A549 (cell line): Measurements from ENCODE around the gene GUCY2D. TPM values are rescaled to one million over a fixed set of nuclear protein-coding genes. Genes with fewer than 3 reads are reported as not detected.

Experiments used
- ATAC-seq, 2 experiments: fragments of 200-7000 bp in 1 of 2; fragments of >200 bp in 1 of 2; cut with Nextera tagmentation in 1 of 2; cut with Tn5 transposase in 1 of 2; 3 replicates each; pipeline versions ENCODE4 v1.8.0 to v1.9.1; 2018 to 2020; ENCODE audit warnings: mild to moderate bottlenecking in 1 of 2, moderate library complexity in 1 of 2
- CTCF ChIA-PET: fragments of 300-600 bp; sonication (Branson Sonifier 250); formaldehyde crosslinking; extraction: SDS; loops from one replicate; lab custom pipeline; 2021; ENCODE audit warnings: antibody characterized with exemption, inconsistent platforms; lab: Yijun Ruan, JAX
- POLR2A ChIA-PET: fragments of 350-600 bp; formaldehyde crosslinking; extraction: SDS; loops from one replicate; lab custom pipeline; 2021; ENCODE audit warnings: antibody characterized with exemption, inconsistent platforms; lab: Yijun Ruan, JAX
- DNase-seq, 2 experiments: peaks; one replicate each; pipeline versions ENCODE4 v3.0.0 to v3.0.0-alpha.2; 2011 to 2016; ENCODE audit warnings: low read depth in 1 of 2, low spot score in 1 of 2
- FAIRE-seq: peaks from 2 replicates; lab custom pipeline; 2011; peaks lifted over from hg19 to GRCh38; lab: Jason Lieb, UNC
- H3K27ac ChIP-seq, 2 experiments: fragments of >200 bp; sonication (Bioruptor Twin); formaldehyde crosslinking; 3 replicates each; pipeline ENCODE4 v1.5.1; 2016 to 2017
- H3K4me1 ChIP-seq: fragments of >200 bp; sonication (Bioruptor Twin); formaldehyde crosslinking; 3 replicates; pipeline ENCODE4 v1.6.1; 2016
- H3K4me2 ChIP-seq: fragments of >200 bp; sonication (Bioruptor Twin); formaldehyde crosslinking; 3 replicates; pipeline ENCODE4 v1.6.1; 2016
- H3K4me3 ChIP-seq: fragments of >200 bp; sonication (Bioruptor Twin); formaldehyde crosslinking; 3 replicates; pipeline ENCODE4 v1.5.1; 2016
- H3K9me3 ChIP-seq: fragments of >200 bp; sonication (Bioruptor Twin); formaldehyde crosslinking; 3 replicates; pipeline ENCODE4 v1.6.1; 2016
- BCL3 ChIP-seq: fragments of >200 bp; sonication (Bioruptor Twin); formaldehyde crosslinking; IDR thresholded peaks from 3 replicates; pipeline ENCODE4 v1.6.1; 2016
- BHLHE40 ChIP-seq: IDR thresholded peaks from 2 replicates; pipeline ENCODE4 v1.6.1; 2012; ENCODE audit warnings: low read depth, low read length, inconsistent platforms
- CBX8 ChIP-seq: fragments of 200-600 bp; sonication (generic); IDR thresholded peaks from 2 replicates; pipeline ENCODE4 v1.6.1; 2016
- CHD4 ChIP-seq: fragments of 200-600 bp; sonication (generic); IDR thresholded peaks from 2 replicates; pipeline ENCODE4 v1.6.1; 2016; ENCODE audit warnings: antibody characterized with exemption, mild to moderate bottlenecking, borderline replicate concordance
- EHMT2 ChIP-seq: fragments of 200-600 bp; sonication (generic); IDR thresholded peaks from 2 replicates; pipeline ENCODE4 v1.6.1; 2016; ENCODE audit warnings: antibody characterized with exemption, low read depth, mild to moderate bottlenecking, moderate library complexity
- FOSB ChIP-seq: fragments of 250-450 bp; sonication (Bioruptor Pico); IDR thresholded peaks from 2 replicates; pipeline ENCODE4 v1.5.0; 2020; ENCODE audit warnings: mild to moderate bottlenecking, moderate library complexity
- FOXS1 ChIP-seq: fragments of 250-450 bp; sonication (Bioruptor Pico); IDR thresholded peaks from 2 replicates; pipeline ENCODE4 v1.5.0; 2020; ENCODE audit warnings: mild to moderate bottlenecking, moderate library complexity
- GATA3 ChIP-seq: IDR thresholded peaks from 2 replicates; pipeline ENCODE4 v1.6.1; 2012; ENCODE audit warnings: borderline replicate concordance
- HDAC2 ChIP-seq: fragments of 200-600 bp; sonication (generic); IDR thresholded peaks from 2 replicates; pipeline ENCODE4 v1.6.1; 2016
- HOXB13 ChIP-seq: fragments of 250-450 bp; sonication (Bioruptor Pico); IDR thresholded peaks from 2 replicates; pipeline ENCODE4 v1.5.0; 2020; ENCODE audit warnings: low read depth, mild to moderate bottlenecking, moderate library complexity
- JUN ChIP-seq, 2 experiments: fragments of >200 bp; sonication (Bioruptor Twin); formaldehyde crosslinking; IDR thresholded peaks; 2 replicates in 1 of 2; 3 replicates in 1 of 2; pipeline ENCODE4 v1.6.1; 2016 to 2017
- KDM1A ChIP-seq: fragments of 200-600 bp; sonication (generic); IDR thresholded peaks from 2 replicates; pipeline ENCODE4 v1.6.1; 2016; ENCODE audit warnings: low read depth, mild to moderate bottlenecking
- KDM5A ChIP-seq: fragments of 200-600 bp; sonication (generic); IDR thresholded peaks from 2 replicates; pipeline ENCODE4 v1.6.1; 2016; ENCODE audit warnings: antibody characterized with exemption, mild to moderate bottlenecking
- MAX ChIP-seq: IDR thresholded peaks from 2 replicates; pipeline ENCODE4 v1.6.1; 2012
- MAZ ChIP-seq: fragments of 150-350 bp; IDR thresholded peaks from 2 replicates; pipeline ENCODE4 v1.6.1; 2014; ENCODE audit warnings: antibody characterized with exemption, low read depth, low read length, borderline replicate concordance
- NFE2L2 ChIP-seq: fragments of 150-350 bp; conservative IDR thresholded peaks from 2 replicates; pipeline ENCODE4 v1.6.1; 2014; ENCODE audit warnings: low read length
- NR3C1 ChIP-seq: fragments of >200 bp; sonication (Bioruptor Twin); formaldehyde crosslinking; IDR thresholded peaks from 3 replicates; pipeline ENCODE4 v1.6.1; 2017
- RAD21 ChIP-seq, 2 experiments: fragments of >200 bp in 1 of 2; sonication (Bioruptor Twin) in 1 of 2; formaldehyde crosslinking in 1 of 2; IDR thresholded peaks in 1 of 2; conservative IDR thresholded peaks in 1 of 2; 2 replicates in 1 of 2; 3 replicates in 1 of 2; pipeline ENCODE4 v1.6.1; 2012 to 2018; ENCODE audit warnings: inconsistent platforms in 1 of 2
- RCOR1 ChIP-seq: fragments of 150-350 bp; IDR thresholded peaks from 2 replicates; pipeline ENCODE4 v1.6.1; 2014; ENCODE audit warnings: antibody characterized with exemption, low read length, low read depth
- RNF2 ChIP-seq: fragments of 200-600 bp; sonication (generic); IDR thresholded peaks from 2 replicates; pipeline ENCODE4 v1.6.1; 2016; ENCODE audit warnings: low read depth, mild to moderate bottlenecking, antibody characterized with exemption, moderate library complexity, borderline replicate concordance
- SMC3 ChIP-seq: fragments of >200 bp; sonication (Bioruptor Twin); formaldehyde crosslinking; IDR thresholded peaks from 3 replicates; pipeline ENCODE4 v1.6.1; 2018; ENCODE audit warnings: inconsistent platforms
- TFCP2L1 ChIP-seq: fragments of 250-450 bp; sonication (Bioruptor Pico); IDR thresholded peaks from 2 replicates; pipeline ENCODE4 v1.5.0; 2021; ENCODE audit warnings: mild to moderate bottlenecking
- TP53 ChIP-seq: fragments of 250-450 bp; sonication (Bioruptor Pico); IDR thresholded peaks from 2 replicates; pipeline ENCODE4 v1.5.0; 2021; ENCODE audit warnings: mild to moderate bottlenecking, moderate library complexity
- USF2 ChIP-seq: fragments of 450-650 bp; IDR thresholded peaks from 2 replicates; pipeline ENCODE4 v1.6.1; 2014; ENCODE audit warnings: antibody characterized with exemption
- ZC3H11A ChIP-seq: fragments of 450-650 bp; IDR thresholded peaks from 2 replicates; pipeline ENCODE4 v1.6.1; 2014; ENCODE audit warnings: antibody characterized with exemption, mild to moderate bottlenecking
- ZFP36 ChIP-seq: fragments of 450-650 bp; IDR thresholded peaks from 2 replicates; pipeline ENCODE4 v1.6.1; 2014; ENCODE audit warnings: borderline replicate concordance; ENCODE audit not compliant: partially characterized antibody
- ZNF302 ChIP-seq: fragments of 250-450 bp; sonication (Bioruptor Pico); IDR thresholded peaks from 2 replicates; pipeline ENCODE4 v1.9.0; 2021; ENCODE audit warnings: inconsistent platforms, mild to moderate bottlenecking, moderate library complexity
- ZSCAN20 ChIP-seq: fragments of 250-450 bp; sonication (Bioruptor Pico); IDR thresholded peaks from 2 replicates; pipeline ENCODE4 v1.8.0; 2022; ENCODE audit warnings: mild to moderate bottlenecking, moderate library complexity
- WGBS: methylation state at CpG from one replicate; pipeline ENCODE4 v1.1.6; 2017; ENCODE audit errors: missing lambda C conversion rate; 5-methylcytosine and 5-hydroxymethylcytosine counted together
- polyA plus RNA-seq, 4 experiments: library from polyadenylated mRNA; depleted of rRNA in 3 of 4; stranded (reverse); fragments of >200 nt; fragmentation: RNase III in 1 of 4; extraction: RNeasy Plus Mini Kit Qiagen cat#74134 plus additional on column Dnase treatment in 1 of 4; gene quantifications; 2 replicates in 3 of 4; 3 replicates in 1 of 4; pipeline ENCODE4 v1.2.3, GENCODE V29; 2011 to 2017
- TF ChIP-seq, protein P1 (sequence below): fragments of 250-450 bp; sonication (Bioruptor Pico); IDR thresholded peaks from 2 replicates; pipeline ENCODE4 v1.5.0; 2021; ENCODE audit warnings: mild to moderate bottlenecking, moderate library complexity, borderline replicate concordance
- TF ChIP-seq, protein P2 (sequence below): IDR thresholded peaks from 2 replicates; pipeline ENCODE4 v1.6.1; 2012; ENCODE audit warnings: low read depth, borderline replicate concordance

The GUCY2D gene
- polyA plus RNA-seq, 2 of the 4 experiments (the other 2 are of a cell fraction) = 0.14 TPM; not detected in 1

- POLR2A ChIA-PET = no interaction called here
- Histone ChIP-seq H3K4me2 (no peak overlapping the region), H3K27ac (peak overlapping the region in 1 of 2 experiments; percentile 23; a peak in 1 of 6 replicates), H3K4me3 (no peak overlapping the region), H3K4me1 (no peaks in the 10 kb centered on the region), H3K9me3 (no peaks in the 10 kb centered on the region)
- FAIRE-seq = peak; percentile 36
- no peak for DNase-seq
- TF ChIP-seq BCL3 (no peak), NFE2L2 (no peak), ZSCAN20 (CRISPR knock-in tag) (no peak), JUN (IDR thresholded peaks at IDR 0.05) (no peak), ZC3H11A (no peak), RCOR1 (no peak), BHLHE40 (no peak), TFCP2L1 (CRISPR knock-in tag) (no peak), HDAC2 (no peak), ZFP36 (no peak), HOXB13 (no peak), SMC3 (no peak), FOXS1 (CRISPR knock-in tag) (no peak), TP53 (CRISPR knock-in tag) (no peak), EHMT2 (no peak), CBX8 (no peak), CHD4 (no peak), NR3C1 (no peak), USF2 (no peak)
- TF ChIP-seq, protein P1, sequence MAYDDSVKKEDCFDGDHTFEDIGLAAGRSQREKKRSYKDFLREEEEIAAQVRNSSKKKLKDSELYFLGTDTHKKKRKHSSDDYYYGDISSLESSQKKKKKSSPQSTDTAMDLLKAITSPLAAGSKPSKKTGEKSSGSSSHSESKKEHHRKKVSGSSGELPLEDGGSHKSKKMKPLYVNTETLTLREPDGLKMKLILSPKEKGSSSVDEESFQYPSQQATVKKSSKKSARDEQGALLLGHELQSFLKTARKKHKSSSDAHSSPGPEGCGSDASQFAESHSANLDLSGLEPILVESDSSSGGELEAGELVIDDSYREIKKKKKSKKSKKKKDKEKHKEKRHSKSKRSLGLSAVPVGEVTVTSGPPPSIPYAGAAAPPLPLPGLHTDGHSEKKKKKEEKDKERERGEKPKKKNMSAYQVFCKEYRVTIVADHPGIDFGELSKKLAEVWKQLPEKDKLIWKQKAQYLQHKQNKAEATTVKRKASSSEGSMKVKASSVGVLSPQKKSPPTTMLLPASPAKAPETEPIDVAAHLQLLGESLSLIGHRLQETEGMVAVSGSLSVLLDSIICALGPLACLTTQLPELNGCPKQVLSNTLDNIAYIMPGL = no peak
- WGBS = 71% methylated on average over 9 of the region's 9 CpGs
- no peak; a peak in 1 of 6 replicates for ATAC-seq
- CTCF ChIA-PET = interaction anchor here (0.6 to 33.2 kb wide), 4 partner anchors 24 to 324 kb away, joined by 3 to 470 read pairs (median 4); no protein-coding TSS in a partner anchor
Observed at GRCh38 chr17:7959503-7960253, 42.7 kb upstream of the GUCY2D start.

DNA sequence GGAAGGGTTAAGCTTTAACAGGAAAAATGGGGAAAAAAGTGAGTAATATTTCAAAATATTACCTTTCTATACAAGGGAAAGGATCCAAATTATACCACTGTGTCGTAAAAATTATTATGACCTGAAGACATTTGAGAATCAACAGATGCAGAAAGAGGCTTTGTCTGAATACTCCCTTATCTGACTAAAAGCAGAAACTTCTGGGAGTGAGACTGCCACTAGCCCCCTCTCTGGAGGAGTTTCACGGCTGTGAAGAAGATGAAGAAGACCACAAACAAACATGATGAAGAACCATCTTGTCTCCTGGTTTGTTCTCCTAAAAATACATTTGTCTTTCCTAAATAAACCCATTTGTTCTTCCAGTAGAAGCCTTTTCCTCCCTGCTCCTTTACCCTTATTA is 41.0 kb upstream of the GUCY2D start:
- peak; percentile 93 for FAIRE-seq
- POLR2A ChIA-PET = no interaction called here
- H3K4me3 ChIP-seq = no peak overlapping the region
- no peak for TF ChIP-seq MAX
- TF ChIP-seq, protein P2, sequence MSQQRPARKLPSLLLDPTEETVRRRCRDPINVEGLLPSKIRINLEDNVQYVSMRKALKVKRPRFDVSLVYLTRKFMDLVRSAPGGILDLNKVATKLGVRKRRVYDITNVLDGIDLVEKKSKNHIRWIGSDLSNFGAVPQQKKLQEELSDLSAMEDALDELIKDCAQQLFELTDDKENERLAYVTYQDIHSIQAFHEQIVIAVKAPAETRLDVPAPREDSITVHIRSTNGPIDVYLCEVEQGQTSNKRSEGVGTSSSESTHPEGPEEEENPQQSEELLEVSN = no peak
- TF ChIP-seq RNF2 = no peak
- no peak for TF ChIP-seq GATA3
- TF ChIP-seq USF2 = no peak
- no peak for TF ChIP-seq NFE2L2
- no peak for TF ChIP-seq HDAC2
- TF ChIP-seq HOXB13 = no peak
- TF ChIP-seq MAZ = no peak
- no peak for TF ChIP-seq NR3C1
- TF ChIP-seq ZNF302 = no peak
- TF ChIP-seq KDM1A = no peak
- TF ChIP-seq RCOR1 = no peak
- TF ChIP-seq EHMT2 = no peak
- TF ChIP-seq FOSB (CRISPR knock-in tag) = no peak
- TF ChIP-seq KDM5A = no peak
- TF ChIP-seq RAD21 (conservative IDR thresholded peaks at IDR 0.05 in 1 of 2, IDR thresholded peaks at IDR 0.05 in 1 of 2) = no peak
- TF ChIP-seq, all 56 proteins: peak for 0
- H3K9me3 ChIP-seq = no peaks in the 10 kb centered on the region
- WGBS = 24% methylated on average over 2 of the region's 2 CpGs
- ATAC-seq (no peak), DNase-seq (no peak)
- no peaks in the 10 kb centered on the region for H3K4me1 ChIP-seq
- no peak overlapping the region for H3K4me2 ChIP-seq
- no peak overlapping the region for H3K27ac ChIP-seq
- CTCF ChIA-PET = interaction anchor here (1.5 to 33.2 kb wide), 4 partner anchors 11 to 96 kb away, joined by 4 to 470 read pairs (median 6); no protein-coding TSS in a partner anchor
